GM23338 (cell line): ENCODE measurements around the gene C1QTNF2. TPM values are rescaled to one million over a fixed set of nuclear protein-coding genes. Genes with fewer than 3 reads are reported as not detected.
A peak's percentile ranks its signal among the peaks of the same experiment; 100 is the strongest.

Source experiments
- ATAC-seq: fragments of 200-7000 bp; cut with Tn5 transposase; 3 replicates; pipeline ENCODE4 v1.9.1; 2020
- DNase-seq: peaks from one replicate; pipeline ENCODE4 v3.0.0-alpha.2; 2015; ENCODE audit warnings: low spot score
- H2AFZ ChIP-seq: fragments of 200-600 bp; sonication (generic); 2 replicates; pipeline ENCODE4 v1.8.0; 2016; ENCODE audit warnings: antibody characterized with exemption, mild to moderate bottlenecking, moderate library complexity
- H3F3A ChIP-seq: fragments of 200-600 bp; sonication (generic); replicated peaks from 2 replicates; pipeline ENCODE4 v1.8.0; 2017; ENCODE audit warnings: antibody characterized with exemption, mixed run types, low read depth
- H3K27ac ChIP-seq: fragments of 200-600 bp; sonication (generic); 2 replicates; pipeline ENCODE4 v1.6.1; 2016; ENCODE audit warnings: low read depth
- H3K27me3 ChIP-seq: fragments of 200-600 bp; sonication (generic); 2 replicates; pipeline ENCODE4 v1.8.0; 2016; ENCODE audit warnings: mild to moderate bottlenecking, mixed run types, moderate library complexity; ENCODE audit not compliant: insufficient read depth
- H3K36me3 ChIP-seq: fragments of 200-600 bp; sonication (generic); 2 replicates; pipeline ENCODE4 v1.8.0; 2016; ENCODE audit warnings: mild to moderate bottlenecking; ENCODE audit not compliant: insufficient read depth
- H3K4me1 ChIP-seq: fragments of 200-600 bp; sonication (generic); 2 replicates; pipeline ENCODE4 v1.8.0; 2016; ENCODE audit warnings: mild to moderate bottlenecking, moderate library complexity; ENCODE audit not compliant: insufficient read depth
- H3K4me2 ChIP-seq: fragments of 200-600 bp; sonication (generic); 2 replicates; pipeline ENCODE4 v1.7.1; 2017; ENCODE audit warnings: mixed run types
- H3K4me3 ChIP-seq: fragments of 200-600 bp; sonication (generic); 2 replicates; pipeline ENCODE4 v1.6.1; 2016; ENCODE audit warnings: mixed run types
- H3K79me2 ChIP-seq: fragments of 200-600 bp; sonication (generic); replicated peaks from 2 replicates; pipeline ENCODE4 v1.8.0; 2017; ENCODE audit warnings: mild to moderate bottlenecking; ENCODE audit not compliant: insufficient read depth
- H3K9me2 ChIP-seq: fragments of 200-600 bp; sonication (generic); 2 replicates; pipeline ENCODE4 v1.8.0; 2017; ENCODE audit not compliant: insufficient read depth
- H4K20me1 ChIP-seq: fragments of 200-600 bp; sonication (generic); replicated peaks from 2 replicates; pipeline ENCODE4 v1.8.0; 2017; ENCODE audit warnings: mild to moderate bottlenecking; ENCODE audit not compliant: insufficient read depth
- H3K27ac Mint-ChIP-seq: 2 replicates; pipeline ENCODE4 v1.8.0; 2020; ENCODE audit warnings: inconsistent platforms, mild to moderate bottlenecking, moderate library complexity, mixed read lengths
- H3K27me3 Mint-ChIP-seq: 3 replicates; pipeline ENCODE4 v1.8.0; 2022; ENCODE audit warnings: low read depth, mild to moderate bottlenecking, moderate library complexity, mixed read lengths, inconsistent platforms; ENCODE audit not compliant: insufficient read depth, poor library complexity
- H3K36me3 Mint-ChIP-seq: 3 replicates; pipeline ENCODE4 v1.8.0; 2021; ENCODE audit warnings: low read depth, mild to moderate bottlenecking, inconsistent platforms, moderate library complexity, mixed read lengths
- H3K4me1 Mint-ChIP-seq: 3 replicates; pipeline ENCODE4 v1.8.0; 2020; ENCODE audit warnings: mild to moderate bottlenecking, inconsistent platforms, mixed read lengths
- H3K4me3 Mint-ChIP-seq: 3 replicates; pipeline ENCODE4 v1.8.0; 2021; ENCODE audit warnings: moderate library complexity, mild to moderate bottlenecking, inconsistent platforms, mixed read lengths
- H3K9me3 Mint-ChIP-seq: 3 replicates; pipeline ENCODE4 v1.8.0; 2020; ENCODE audit warnings: moderate library complexity, mild to moderate bottlenecking, inconsistent platforms, mixed read lengths
- CREB1 ChIP-seq: fragments of 250-450 bp; sonication (Bioruptor Pico); IDR thresholded peaks from 2 replicates; pipeline ENCODE4 v1.5.0; 2020; ENCODE audit warnings: low read depth, mild to moderate bottlenecking, moderate library complexity
- CTCF ChIP-seq, 2 experiments: fragments of 200-600 bp in 1 of 2; sonication (generic) in 1 of 2; conservative IDR thresholded peaks; 2 replicates each; pipeline versions ENCODE4 v1.5.1 to v1.6.1; 2016 to 2017; ENCODE audit warnings: antibody characterized with exemption in 2 of 2, low read depth in 2 of 2, mild to moderate bottlenecking in 2 of 2, moderate library complexity in 1 of 2
- ETS1 ChIP-seq: IDR thresholded peaks from 2 replicates; pipeline ENCODE4 v1.6.1; 2016; ENCODE audit warnings: antibody characterized with exemption
- EZH2 ChIP-seq: fragments of 200-600 bp; sonication (generic); IDR thresholded peaks from one replicate; pipeline ENCODE4 v1.8.0; 2017; ENCODE audit warnings: antibody characterized with exemption, mild to moderate bottlenecking, low read depth; ENCODE audit not compliant: unreplicated experiment
- EZH2phosphoT487 ChIP-seq: fragments of 200-600 bp; sonication (generic); IDR thresholded peaks from one replicate; pipeline ENCODE4 v1.8.1; 2018; ENCODE audit warnings: antibody characterized with exemption; ENCODE audit not compliant: unreplicated experiment
- JUNB ChIP-seq: IDR thresholded peaks from one replicate; pipeline ENCODE4 v1.6.1; 2016; ENCODE audit warnings: antibody characterized with exemption; ENCODE audit not compliant: unreplicated experiment
- NANOG ChIP-seq: IDR thresholded peaks from 2 replicates; pipeline ENCODE4 v1.6.1; 2016; ENCODE audit warnings: antibody characterized with exemption, borderline replicate concordance
- POLR2AphosphoS5 ChIP-seq: IDR thresholded peaks from 2 replicates; pipeline ENCODE4 v1.6.1; 2016; ENCODE audit warnings: antibody characterized with exemption, low read depth
- REST ChIP-seq: IDR thresholded peaks from one replicate; pipeline ENCODE4 v1.6.1; 2018; ENCODE audit warnings: antibody characterized with exemption; ENCODE audit not compliant: unreplicated experiment
- STAT1 ChIP-seq: IDR thresholded peaks from one replicate; pipeline ENCODE4 v1.6.1; 2016; ENCODE audit warnings: antibody characterized with exemption; ENCODE audit not compliant: unreplicated experiment
- ZNF114 ChIP-seq: fragments of 250-450 bp; sonication (Bioruptor Pico); IDR thresholded peaks from 2 replicates; pipeline ENCODE4 v1.5.0; 2020; ENCODE audit warnings: mild to moderate bottlenecking, moderate library complexity
- ZNF331 ChIP-seq: fragments of 250-450 bp; sonication (Bioruptor Pico); IDR thresholded peaks from 2 replicates; pipeline ENCODE4 v1.5.0; 2020; ENCODE audit warnings: low read depth, mild to moderate bottlenecking, moderate library complexity
- ZNF462 ChIP-seq: fragments of 250-450 bp; sonication (Bioruptor Pico); IDR thresholded peaks from 2 replicates; pipeline ENCODE4 v1.5.0; 2020; ENCODE audit warnings: mild to moderate bottlenecking, moderate library complexity
- polyA plus RNA-seq: library from polyadenylated mRNA; unstranded; fragments of >200 nt; fragmentation: Nextera tagmentation; extraction: Ambion mirVana; gene quantifications from 2 replicates; pipeline ENCODE4 v1.2.1, GENCODE V29; 2016
- total RNA-seq: library from RNA; depleted of rRNA; stranded (reverse); fragments of >200 nt; shearing (Covaris generic); gene quantifications from 2 replicates; pipeline ENCODE4 v1.2.3, GENCODE V29; 2014

Gene C1QTNF2
- total and polyA plus RNA-seq, 2 experiments from 2014 or later = 0.56 to 0.92 TPM

- Histone ChIP-seq H3K79me2 (no peaks in the 10 kb centered on the region), H3K4me1 (peaks cover 5% of the 10 kb centered on the region; the same call in 1 of the 2 replicates), H3K27me3 (peaks cover 30% of the 10 kb centered on the region), H2AFZ (0 out of 2 replicates have a peak overlapping the region, but pooled peaks have one; percentile 28), H3K9me2 (no peaks in the 10 kb centered on the region), H3F3A (no peaks in the 10 kb centered on the region), H3K4me2 (no peak overlapping the region), H3K4me3 (no peak overlapping the region), H3K36me3 (no peaks in the 10 kb centered on the region), H3K27ac (no peak overlapping the region), H4K20me1 (no peaks in the 10 kb centered on the region)
- H3K27me3 Mint-ChIP-seq = peaks cover 12% of the 10 kb centered on the region
- peaks cover 9% of the 10 kb centered on the region for H3K4me1 Mint-ChIP-seq
- ATAC-seq (no peak), DNase-seq (no peak)
- no peaks in the 10 kb centered on the region for H3K36me3 Mint-ChIP-seq
- no peaks in the 10 kb centered on the region for H3K9me3 Mint-ChIP-seq
- H3K27ac Mint-ChIP-seq = no peak overlapping the region
- H3K4me3 Mint-ChIP-seq = peak overlapping the region; percentile 68
- no peak for TF ChIP-seq POLR2AphosphoS5
- no peak for TF ChIP-seq JUNB
- no peak for TF ChIP-seq REST
- TF ChIP-seq STAT1 = no peak
- TF ChIP-seq ZNF462 = no peak
- TF ChIP-seq EZH2phosphoT487 = no peak
- no peak for TF ChIP-seq NANOG
- TF ChIP-seq CTCF (conservative IDR thresholded peaks at IDR 0.05; ENCODE audit: low read depth in 2 of 2) = no peak
- TF ChIP-seq ZNF114 = no peak
- TF ChIP-seq ZNF331 (CRISPR knock-in tag) = no peak
- no peak for TF ChIP-seq CREB1 (CRISPR knock-in tag)
- TF ChIP-seq EZH2 = no peak
- no peak for TF ChIP-seq ETS1
These were observed 868 bp upstream of the C1QTNF2 start for GRCh38 chr5:160371294-160371693.
